Heart right ventricle (tissue), 16 donors: Measurements from ENCODE around the gene ATP6V0A1. TPM values are rescaled to one million over a fixed set of nuclear protein-coding genes. Genes with fewer than 3 reads are reported as not detected.
"Not testable (repeated sequence)": the region's sequence is repeated elsewhere in the genome, so short reads cannot be mapped to it uniquely, and the experiment has no call there.

Experiments
- ATAC-seq, 8 donors: fragments of 200-7000 bp; cut with Tn5 transposase; one replicate each; pipeline ENCODE4 v1.9.1; 2020; ENCODE audit warnings: mild to moderate bottlenecking in 8 of 8, moderate library complexity in 8 of 8, moderate number of reproducible peaks in 1 of 8
- DNase-seq, 2 donors: peaks; one replicate each; pipeline ENCODE4 v3.0.0-alpha.2; 2020
- H3K27ac ChIP-seq, 10 donors: fragments of 200-600 bp; sonication (generic) in 2 of 10; one replicate each; pipeline versions ENCODE4 v1.5.0 to v1.8.0; 2020 to 2022; ENCODE audit warnings: mild to moderate bottlenecking in 3 of 10
- H3K27me3 ChIP-seq, 7 donors: fragments of 200-600 bp; one replicate each; pipeline ENCODE4 v1.8.0; 2021 to 2022; ENCODE audit warnings: mild to moderate bottlenecking in 2 of 7
- H3K36me3 ChIP-seq, 9 donors: fragments of 200-600 bp; sonication (generic) in 1 of 9; one replicate each; pipeline versions ENCODE4 v1.5.0 to v1.8.0; 2020 to 2022; ENCODE audit warnings: mild to moderate bottlenecking in 2 of 9
- H3K4me1 ChIP-seq, 9 donors: fragments of 200-600 bp; sonication (generic) in 1 of 9; one replicate each; pipeline versions ENCODE4 v1.5.0 to v1.8.0; 2020 to 2022; ENCODE audit warnings: mild to moderate bottlenecking in 4 of 9
- H3K4me3 ChIP-seq, 10 donors: fragments of 200-600 bp; sonication (generic) in 2 of 10; one replicate each; pipeline versions ENCODE4 v1.5.0 to v1.8.0; 2020 to 2022; ENCODE audit warnings: mild to moderate bottlenecking in 7 of 10, moderate library complexity in 2 of 10
- H3K9me3 ChIP-seq, 11 donors: fragments of 200-600 bp in 10 of 11; sonication (generic) in 2 of 11; one replicate each; pipeline versions ENCODE4 v1.5.0 to v1.8.0; 2013 to 2022; ENCODE audit warnings: mild to moderate bottlenecking in 2 of 11, control low read depth in 1 of 11, moderate library complexity in 1 of 11
- WGBS, 2 donors: extraction: QIAGEN DNeasy Blood & Tissue Kit; methylation state at CpG; one replicate each; pipeline ENCODE4 v1.1.7; 2013; ENCODE audit warnings: inconsistent platforms in 1 of 2; 5-methylcytosine and 5-hydroxymethylcytosine counted together
- intact Hi-C, 10 donors: fragments of 100-400 bp; cut with DNase I; formaldehyde crosslinking; loops; one replicate each; pipeline versions ENCODE4 v1.11.1 to v1.14.2; 2022
- polyA plus RNA-seq, 2 donors: library from polyadenylated mRNA; stranded (reverse); fragments of 200-250 nt; gene quantifications; one replicate each; pipeline ENCODE4 v1.2.3, GENCODE V29; 2013
- total RNA-seq, 10 donors: library from RNA; stranded (reverse); fragmentation: NEBNext Ultra II Directional in 3 of 10; extraction: Animal tissue kit (Norgen Biotek cat#: 25700) in 3 of 10; gene quantifications; one replicate each; pipeline versions ENCODE4 v1.2.1 to v1.2.4, GENCODE V29; 2021 to 2023
- TF ChIP-seq, protein P1 (sequence below), 9 donors: fragments of 200-600 bp; sonication (generic) in 2 of 9; IDR thresholded peaks; one replicate each; pipeline versions ENCODE4 v1.5.0 to v1.8.0; 2021 to 2022; ENCODE audit warnings: antibody characterized with exemption in 9 of 9, mild to moderate bottlenecking in 5 of 9, moderate library complexity in 1 of 9
- donor health status: Arrhythmogenic right ventricular cardiomyopathy.
- donor health status: ischemic (EF 13 %, LVEDD 7.1; RV severe dilation, severe dysfunction).
- donor health status: healthy with polysubstance abuse.
- donor health status: DM: no; HTN: yes; CAD: no.
- donor health status: DM: no; HTN: no; CAD: no.
- donor health status: ischemic (EF 25% LVEDD 6.9; RV normal size, moderate dysfunction).
- donor health status: ischemic (EF 25% LVEDD 5.7; RV mildly dilated, moderate dysfunction).
- donor health status: healthy.
- donor health status: DM: yes; HTN: yes; CAD: no.
- donor health status: Ischemic cardiomyopathy.
- donor health status: ischemic (EF 35%, LVEDD 5.7; RV mildly dilated, moderate dysfunction).
- donor health status: nonischemic (EF 11% LVEDD 7.7; RV severe dilation, severe dysfunction).
- donor health status: DM: yes; HTN: yes; CAD: no.
- donor health status: PGD.
- donor health status: ischemic (EF 29% LVEDD 5.4; RV normal size, mild dysfunction).
- donor health status: nonischemic (EF 23%, LVEDD 6.1; RV moderate dilation, normal function).

The ATP6V0A1 gene
- total and polyA plus RNA-seq, 12 donors, result 28.1 to 48.5 (median 34.4) TPM

DNA sequence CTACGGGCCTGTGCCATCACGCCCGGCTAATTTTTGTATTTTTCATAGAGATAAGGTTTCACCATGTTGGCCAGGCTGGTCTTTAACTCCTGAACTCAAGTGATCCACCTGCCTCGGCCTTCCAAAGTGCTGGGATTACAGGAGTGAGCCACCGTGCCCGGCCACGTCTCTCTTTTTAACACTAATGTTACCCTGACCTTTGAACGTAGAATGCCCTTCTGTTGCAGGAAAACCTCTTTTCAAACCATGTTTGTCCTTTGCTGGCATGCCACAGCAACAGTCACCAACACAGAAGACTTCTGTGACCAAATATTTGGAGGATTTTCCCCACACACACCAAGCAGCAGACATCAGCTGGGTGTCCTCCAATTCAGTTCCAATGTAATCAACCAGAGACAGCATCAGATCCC is 86.2 kb downstream of the ATP6V0A1 start:
- no peaks in the 10 kb centered on the region for H3K9me3 ChIP-seq
- H3K27ac ChIP-seq, result no peak overlapping the region
- no peak overlapping the region for H3K4me3 ChIP-seq
- intact Hi-C loops, result no loop called here
- H3K4me1 ChIP-seq, result peaks cover 5 to 24% (median 18%) of the 10 kb centered on the region in 9 donors
- DNase-seq (no peak), ATAC-seq (no peak)
- H3K36me3 ChIP-seq, result peaks cover 0 to 53% (median 22%) of the 10 kb centered on the region in 9 donors
- H3K27me3 ChIP-seq, result peaks cover 0 to 13% (median 0%) of the 10 kb centered on the region in 7 donors
- WGBS, 2 donors, result 79 to 80% methylated on average over 8 of the region's 8 CpGs
- TF ChIP-seq, protein P1, sequence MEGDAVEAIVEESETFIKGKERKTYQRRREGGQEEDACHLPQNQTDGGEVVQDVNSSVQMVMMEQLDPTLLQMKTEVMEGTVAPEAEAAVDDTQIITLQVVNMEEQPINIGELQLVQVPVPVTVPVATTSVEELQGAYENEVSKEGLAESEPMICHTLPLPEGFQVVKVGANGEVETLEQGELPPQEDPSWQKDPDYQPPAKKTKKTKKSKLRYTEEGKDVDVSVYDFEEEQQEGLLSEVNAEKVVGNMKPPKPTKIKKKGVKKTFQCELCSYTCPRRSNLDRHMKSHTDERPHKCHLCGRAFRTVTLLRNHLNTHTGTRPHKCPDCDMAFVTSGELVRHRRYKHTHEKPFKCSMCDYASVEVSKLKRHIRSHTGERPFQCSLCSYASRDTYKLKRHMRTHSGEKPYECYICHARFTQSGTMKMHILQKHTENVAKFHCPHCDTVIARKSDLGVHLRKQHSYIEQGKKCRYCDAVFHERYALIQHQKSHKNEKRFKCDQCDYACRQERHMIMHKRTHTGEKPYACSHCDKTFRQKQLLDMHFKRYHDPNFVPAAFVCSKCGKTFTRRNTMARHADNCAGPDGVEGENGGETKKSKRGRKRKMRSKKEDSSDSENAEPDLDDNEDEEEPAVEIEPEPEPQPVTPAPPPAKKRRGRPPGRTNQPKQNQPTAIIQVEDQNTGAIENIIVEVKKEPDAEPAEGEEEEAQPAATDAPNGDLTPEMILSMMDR (IDR thresholded peaks at IDR 0.05), result no peak

DNA sequence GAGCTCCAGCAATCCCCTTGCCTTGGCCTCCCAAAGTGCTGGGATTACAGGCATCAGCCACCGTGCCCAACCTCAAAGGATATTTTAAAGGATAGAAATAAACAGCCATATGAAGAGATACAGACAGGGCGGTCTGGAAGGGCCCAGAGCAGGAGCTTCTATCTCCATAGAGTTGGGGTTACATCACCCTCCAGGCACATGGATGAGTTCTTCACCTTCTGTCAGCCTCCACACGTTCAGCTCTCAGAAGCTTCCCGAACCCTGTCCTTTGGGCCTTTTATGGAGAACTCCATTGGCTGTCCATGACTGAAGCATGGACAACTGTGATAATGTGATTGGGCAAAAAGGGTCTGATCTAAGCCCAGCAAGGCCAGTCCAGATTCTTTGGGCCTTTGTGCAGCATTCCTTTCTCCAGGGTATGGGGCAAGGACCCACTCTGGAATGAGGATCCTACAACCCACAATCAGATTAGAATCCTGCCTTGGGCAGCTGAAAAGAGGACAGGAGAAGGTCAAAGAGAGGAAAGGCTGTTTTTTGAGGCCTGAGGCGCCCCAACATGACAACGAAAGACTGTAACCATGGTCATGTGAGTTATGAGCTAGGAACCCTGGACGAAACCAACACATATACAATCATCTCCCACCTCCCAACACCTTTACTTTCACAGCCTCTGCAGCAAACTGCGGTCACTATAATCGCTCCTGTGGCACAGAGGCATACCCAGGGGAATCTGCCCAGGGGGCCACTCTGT is 87.3 kb downstream of the ATP6V0A1 start:
- 89 to 92% methylated on average over 9 of the region's 9 CpGs for WGBS, 2 donors

DNA sequence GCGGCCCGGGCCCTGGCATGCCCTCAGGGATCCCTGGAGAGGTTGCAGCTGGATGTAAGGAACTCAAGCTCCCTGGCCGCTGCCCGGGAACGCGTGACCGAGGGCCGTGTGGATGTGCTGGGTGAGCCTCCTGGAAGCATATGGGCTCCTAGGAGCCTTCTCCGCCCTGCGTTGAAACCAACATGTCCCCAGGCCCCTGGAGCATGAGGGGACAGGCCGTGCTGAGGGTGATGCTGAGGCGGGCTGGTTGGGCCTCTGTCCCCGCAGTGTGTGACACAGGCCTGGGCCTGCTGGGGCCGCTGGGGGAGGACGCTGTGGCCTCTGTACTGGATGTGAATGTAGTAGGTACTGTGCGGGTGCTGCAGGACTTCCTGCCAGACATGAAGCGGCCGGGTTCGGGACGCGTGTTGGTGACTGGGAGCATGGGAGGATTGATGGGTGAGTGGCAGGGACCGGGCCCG is 88.4 kb downstream of the ATP6V0A1 start:
- TF ChIP-seq, protein P1 (IDR thresholded peaks at IDR 0.05), result no peak
- H3K36me3 ChIP-seq, result peaks cover 0 to 35% (median 15%) of the 10 kb centered on the region in 9 donors
- ATAC-seq (peak in 5 of 8 donors; percentile 5 to 34 (median 13)), DNase-seq (no peak)
- no peak overlapping the region for H3K4me3 ChIP-seq
- WGBS, 2 donors, result 84 to 87% methylated on average over 23 of the region's 23 CpGs
- H3K27ac ChIP-seq, result peak overlapping the region in 2 of 10 donors; percentile 48 to 69
- H3K27me3 ChIP-seq, result peaks cover 0 to 13% (median 0%) of the 10 kb centered on the region in 7 donors
- H3K9me3 ChIP-seq, result no peaks in the 10 kb centered on the region
- intact Hi-C loops, result no loop called here
- H3K4me1 ChIP-seq, result peaks cover 5 to 24% (median 15%) of the 10 kb centered on the region in 9 donors

More for the DNA sequence above, 87.3 kb downstream of the ATP6V0A1 start:
- DNase-seq, H3K9me3 ChIP-seq, ATAC-seq, H3K27ac ChIP-seq, intact Hi-C loops, H3K4me3 ChIP-seq: not testable (repeated sequence)
- H3K36me3 ChIP-seq, result peaks cover 0 to 42% (median 22%) of the 10 kb centered on the region in 9 donors
- peaks cover 5 to 24% (median 18%) of the 10 kb centered on the region in 9 donors for H3K4me1 ChIP-seq
- peaks cover 0 to 13% (median 0%) of the 10 kb centered on the region in 7 donors for H3K27me3 ChIP-seq

DNA sequence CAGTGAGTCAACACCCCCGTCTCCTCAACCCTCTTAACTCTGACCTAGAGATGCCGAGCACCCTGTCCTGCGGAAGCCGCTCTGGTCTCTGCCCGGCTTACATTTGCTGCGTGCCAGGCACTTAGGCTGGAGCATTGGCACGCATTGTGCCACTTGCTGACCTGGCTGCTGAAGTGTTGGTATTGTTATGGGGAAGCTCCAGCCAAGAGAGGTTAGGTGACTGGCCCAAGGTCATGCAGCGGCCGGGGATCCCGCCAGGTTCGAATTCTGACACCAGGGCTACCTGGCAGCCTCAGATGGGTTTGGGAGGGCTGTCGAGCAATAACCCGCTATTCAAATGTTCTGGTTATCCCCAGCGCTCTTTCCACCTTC is 89.0 kb downstream of the ATP6V0A1 start:
- DNase-seq, result peak in 1 of 2 donors; percentile 51
- Histone ChIP-seq H3K4me3 (peak overlapping the region in 4 of 10 donors; percentile 17 to 38 (median 32)), H3K27ac (peak overlapping the region in 4 of 10 donors; percentile 4 to 69 (median 44)), H3K36me3 (peaks cover 0 to 28% (median 8%) of the 10 kb centered on the region in 9 donors), H3K9me3 (no peaks in the 10 kb centered on the region), H3K4me1 (peaks cover 5 to 26% (median 15%) of the 10 kb centered on the region in 9 donors), H3K27me3 (peaks cover 0 to 13% (median 0%) of the 10 kb centered on the region in 7 donors)
- ATAC-seq, result peak; percentile 26 to 79 (median 68)
- TF ChIP-seq, protein P1 (IDR thresholded peaks at IDR 0.05), result no peak
- 59 to 69% methylated on average over 14 of the region's 14 CpGs for WGBS, 2 donors
- intact Hi-C loops, result no loop called here
